Lung (tissue), 12 donors: ENCODE measurements around the gene MAPK13. TPM values are rescaled to one million over a fixed set of nuclear protein-coding genes. Genes with fewer than 3 reads are reported as not detected.
A peak's percentile ranks its signal among the peaks of the same experiment; 100 is the strongest.
"Not testable (repeated sequence)": the region's sequence is repeated elsewhere in the genome, so short reads cannot be mapped to it uniquely, and the experiment has no call there.

ENCODE experiments used
- ATAC-seq: fragments of 200-7000 bp; cut with Tn5 transposase; one replicate; pipeline ENCODE4 v1.9.1; 2020; ENCODE audit warnings: moderate number of reproducible peaks; ENCODE audit not compliant: insufficient read depth, low FRiP score
- DNase-seq, 3 donors: peaks; one replicate each; pipeline ENCODE4 v3.0.0-alpha.2; 2013 to 2017
- H3K27ac ChIP-seq, 2 donors: one replicate each; pipeline ENCODE4 v1.5.1; 2013; ENCODE audit warnings: mild to moderate bottlenecking in 2 of 2, moderate library complexity in 2 of 2, control low read depth in 1 of 2, inconsistent platforms in 1 of 2, low read depth in 1 of 2, low read length in 1 of 2
- H3K27me3 ChIP-seq, 3 donors: one replicate each; pipeline ENCODE4 v1.5.1; 2013; ENCODE audit warnings: low read length in 2 of 3; ENCODE audit not compliant: control insufficient read depth in 3 of 3, insufficient read depth in 3 of 3
- H3K36me3 ChIP-seq, 4 donors: one replicate each; pipeline ENCODE4 v1.5.1; 2013; ENCODE audit warnings: low read length in 4 of 4, mild to moderate bottlenecking in 1 of 4, moderate library complexity in 1 of 4; ENCODE audit not compliant: control insufficient read depth in 4 of 4, insufficient read depth in 4 of 4
- H3K4me1 ChIP-seq, 5 donors: one replicate each; pipeline ENCODE4 v1.5.1; 2013; ENCODE audit warnings: low read length in 5 of 5, mild to moderate bottlenecking in 2 of 5, moderate library complexity in 1 of 5; ENCODE audit not compliant: control insufficient read depth in 5 of 5, insufficient read depth in 5 of 5
- H3K4me3 ChIP-seq: one replicate; pipeline ENCODE4 v1.5.1; 2013; ENCODE audit warnings: mild to moderate bottlenecking, control low read depth, moderate library complexity
- H3K9ac ChIP-seq, 2 donors: one replicate each; pipeline ENCODE4 v1.5.1; 2013; ENCODE audit warnings: low read length in 2 of 2, control low read depth in 1 of 2; ENCODE audit not compliant: insufficient read depth in 1 of 2
- H3K9me3 ChIP-seq, 4 donors: one replicate each; pipeline ENCODE4 v1.5.1; 2013; ENCODE audit warnings: low read length in 3 of 4, mild to moderate bottlenecking in 1 of 4, moderate library complexity in 1 of 4; ENCODE audit not compliant: control insufficient read depth in 4 of 4, insufficient read depth in 3 of 4
- CTCF ChIP-seq: IDR thresholded peaks from 2 replicates; pipeline ENCODE4 v1.5.1; 2012; ENCODE audit warnings: mild to moderate bottlenecking; ENCODE audit errors: control extremely low read depth, extremely low read depth
- WGBS, 2 donors: extraction: QIAGEN DNeasy Blood & Tissue Kit; methylation state at CpG; one replicate each; pipeline ENCODE4 v1.1.7; 2013; 5-methylcytosine and 5-hydroxymethylcytosine counted together
- polyA plus RNA-seq, 2 donors: library from polyadenylated mRNA; stranded (reverse); fragments of 200-250 nt; gene quantifications; one replicate each; pipeline ENCODE4 v1.2.1, GENCODE V29; 2013
- total RNA-seq, 2 donors: library from RNA; depleted of rRNA in 1 of 2; stranded (reverse); fragments of >200 nt in 1 of 2; gene quantifications; one replicate each; pipeline ENCODE4 v1.2.1, GENCODE V29; 2014 to 2021
- donor health status: control.
- donor health status: control.
- donor health status: Bipolar disorder and iron deficiency.
- donor health status: healthy.
- donor health status: DM: yes; HTN: yes; CAD: no.

MAPK13 gene
- total and polyA plus RNA-seq, 4 donors = 29.9 to 73.3 (median 50.5) TPM

DNA sequence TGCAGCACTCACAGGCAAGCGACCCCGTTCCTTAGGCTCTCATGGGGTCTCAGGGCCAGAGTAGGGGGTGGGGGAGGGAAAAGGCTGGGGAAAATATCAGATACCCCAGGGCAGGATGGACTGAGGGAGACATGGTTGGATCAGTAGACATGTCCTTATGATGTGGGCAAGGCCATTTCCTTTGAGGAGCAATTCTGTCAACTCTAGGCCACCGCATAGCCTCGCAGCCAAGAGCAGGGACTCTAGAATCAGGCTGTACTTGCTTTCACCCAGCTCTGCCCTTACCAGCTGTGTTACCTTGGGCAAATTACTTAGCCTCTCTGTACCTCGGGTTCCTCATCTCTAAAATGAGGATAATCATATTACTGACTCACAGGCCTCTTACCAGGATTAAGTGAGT is 2.2 kb upstream of the MAPK13 start:
- H3K27ac ChIP-seq = peak overlapping the region in 1 of 2 donors; percentile 37
- ATAC-seq = no peak
- peaks cover 0 to 4% (median 0%) of the 10 kb centered on the region in 4 donors for H3K36me3 ChIP-seq
- peaks cover 0 to 38% (median 13%) of the 10 kb centered on the region in 5 donors for H3K4me1 ChIP-seq
- no peak for DNase-seq
- no peak for TF ChIP-seq CTCF
- H3K9me3 ChIP-seq = no peaks in the 10 kb centered on the region
- H3K4me3 ChIP-seq = no peak overlapping the region
- H3K9ac ChIP-seq = no peak overlapping the region
- WGBS, 2 donors = 89 to 95% methylated on average over 5 of the region's 5 CpGs
- peaks cover 0 to 4% (median 0%) of the 10 kb centered on the region in 3 donors for H3K27me3 ChIP-seq

DNA sequence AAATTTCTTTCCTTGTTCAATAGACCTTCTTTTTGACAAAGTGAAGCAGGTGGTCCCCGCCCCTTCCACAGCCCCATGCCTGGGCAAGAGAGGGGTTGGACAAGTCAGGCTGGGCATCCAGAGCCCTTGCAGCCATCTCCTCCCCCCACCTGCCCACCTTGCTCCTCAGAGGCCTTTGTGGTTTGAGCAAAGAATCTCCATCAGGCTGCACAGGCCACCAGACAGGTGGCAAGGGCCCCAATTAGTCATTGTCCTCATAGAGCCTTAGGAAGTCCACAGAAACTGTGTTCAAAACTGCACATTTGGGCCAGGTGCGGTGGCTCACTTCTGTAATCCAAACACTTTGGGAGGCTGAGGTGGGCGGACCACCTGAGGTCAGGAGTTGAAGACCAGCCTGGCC is 1.5 kb upstream of the MAPK13 start:
- WGBS, 2 donors = 96% methylated on average over 3 of the region's 3 CpGs
- peaks cover 0 to 35% (median 13%) of the 10 kb centered on the region in 5 donors for H3K4me1 ChIP-seq
- ATAC-seq (no peak), DNase-seq (no peak)
- H3K4me3 ChIP-seq = no peak overlapping the region
- peaks cover 0 to 4% (median 0%) of the 10 kb centered on the region in 3 donors for H3K27me3 ChIP-seq
- H3K9me3 ChIP-seq = no peaks in the 10 kb centered on the region
- H3K9ac ChIP-seq = no peak overlapping the region
- no peak for TF ChIP-seq CTCF
- H3K27ac ChIP-seq = no peak overlapping the region
- peaks cover 0 to 4% (median 0%) of the 10 kb centered on the region in 4 donors for H3K36me3 ChIP-seq

DNA sequence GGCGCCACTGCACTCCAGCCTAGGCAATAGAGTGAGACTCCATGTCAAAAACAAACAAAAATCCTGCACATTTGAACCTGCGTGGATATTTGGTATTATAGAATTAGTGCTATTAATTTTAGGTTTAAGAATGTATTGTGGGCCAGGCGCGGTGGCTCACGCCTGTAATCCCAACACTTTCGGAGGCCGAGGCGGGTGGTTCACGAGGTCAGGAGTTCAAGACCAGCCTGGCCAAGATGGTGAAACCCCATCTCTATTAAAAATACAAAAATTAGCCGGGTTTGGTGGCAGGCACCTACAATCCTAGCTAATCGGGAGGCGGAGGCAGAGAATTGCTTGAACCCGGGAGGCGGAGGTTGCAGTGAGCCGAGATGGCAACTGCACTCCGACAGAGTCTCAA is 979 bp upstream of the MAPK13 start:
- not testable (repeated sequence) for H3K27me3 ChIP-seq, H3K4me3 ChIP-seq, H3K27ac ChIP-seq, DNase-seq, ATAC-seq, H3K36me3 ChIP-seq, H3K9ac ChIP-seq, H3K9me3 ChIP-seq
- 97% methylated on average over 16 of the region's 16 CpGs for WGBS, 2 donors
- peaks cover 0 to 34% (median 13%) of the 10 kb centered on the region in 5 donors for H3K4me1 ChIP-seq

DNA sequence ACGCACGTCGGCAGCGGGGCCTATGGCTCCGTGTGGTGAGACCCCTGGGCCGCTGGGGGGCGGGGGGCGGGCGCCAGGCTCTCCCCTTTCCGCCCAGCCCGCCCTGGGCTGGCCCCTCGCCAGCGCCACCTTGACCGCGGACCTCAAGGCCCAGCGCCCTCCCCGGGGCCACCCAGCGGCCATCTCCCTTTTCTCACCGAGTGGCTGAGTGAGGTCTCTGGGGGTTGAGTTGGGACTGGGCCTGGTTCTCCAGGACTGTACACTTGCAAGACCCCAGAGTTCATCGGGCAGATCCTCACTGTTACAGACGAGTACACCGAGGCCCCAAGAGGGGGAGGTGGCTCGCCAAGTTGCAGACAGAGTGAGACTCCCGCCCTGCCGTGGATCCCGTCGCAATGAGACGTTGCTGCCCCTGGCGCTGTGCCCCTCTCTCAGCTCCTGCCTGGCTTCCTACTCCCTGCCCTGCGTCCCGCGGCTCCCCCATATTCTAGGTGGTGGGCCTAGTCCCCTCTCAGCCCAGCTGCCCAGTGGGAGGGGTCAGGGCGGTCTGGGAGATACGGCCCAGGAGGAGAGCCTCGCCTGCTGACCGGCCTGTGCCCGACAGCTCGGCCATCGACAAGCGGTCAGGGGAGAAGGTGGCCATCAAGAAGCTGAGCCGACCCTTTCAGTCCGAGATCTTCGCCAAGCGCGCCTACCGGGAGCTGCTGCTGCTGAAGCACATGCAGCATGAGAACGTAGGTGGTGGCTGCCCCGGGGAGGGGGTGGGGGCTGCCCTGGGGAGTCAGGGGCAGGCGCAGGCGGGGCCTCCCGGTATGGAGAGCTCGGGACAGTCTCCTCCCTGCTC is 576 bp downstream of the MAPK13 start:
- H3K36me3 ChIP-seq = peaks cover 0 to 9% (median 0%) of the 10 kb centered on the region in 4 donors
- no peaks in the 10 kb centered on the region for H3K9me3 ChIP-seq
- H3K27ac ChIP-seq = peak overlapping the region in 1 of 2 donors; percentile 79
- H3K9ac ChIP-seq = peak overlapping the region in 1 of 2 donors; percentile 55
- DNase-seq (peak; percentile 45 to 63 (median 58)), ATAC-seq (peak; percentile 46)
- no peak for TF ChIP-seq CTCF
- peaks cover 0 to 33% (median 13%) of the 10 kb centered on the region in 5 donors for H3K4me1 ChIP-seq
- peak overlapping the region; percentile 23 for H3K4me3 ChIP-seq
- WGBS, 2 donors = 10 to 19% methylated on average over 47 to 52 of the region's 52 CpGs
- H3K27me3 ChIP-seq = peaks cover 0 to 4% (median 0%) of the 10 kb centered on the region in 3 donors
